GM23338 (cell line): ENCODE results near the gene TMPRSS5. TPM values are rescaled to one million over a fixed set of nuclear protein-coding genes. Genes with fewer than 3 reads are reported as not detected.

ENCODE experiments used
- ATAC-seq: fragments of 200-7000 bp; cut with Tn5 transposase; 3 replicates; pipeline ENCODE4 v1.9.1; 2020
- DNase-seq: peaks from one replicate; pipeline ENCODE4 v3.0.0-alpha.2; 2015; ENCODE audit warnings: low spot score
- H2AFZ ChIP-seq: fragments of 200-600 bp; sonication (generic); 2 replicates; pipeline ENCODE4 v1.8.0; 2016; ENCODE audit warnings: antibody characterized with exemption, mild to moderate bottlenecking, moderate library complexity
- H3F3A ChIP-seq: fragments of 200-600 bp; sonication (generic); replicated peaks from 2 replicates; pipeline ENCODE4 v1.8.0; 2017; ENCODE audit warnings: antibody characterized with exemption, mixed run types, low read depth
- H3K27ac ChIP-seq: fragments of 200-600 bp; sonication (generic); 2 replicates; pipeline ENCODE4 v1.6.1; 2016; ENCODE audit warnings: low read depth
- H3K27me3 ChIP-seq: fragments of 200-600 bp; sonication (generic); 2 replicates; pipeline ENCODE4 v1.8.0; 2016; ENCODE audit warnings: mild to moderate bottlenecking, mixed run types, moderate library complexity; ENCODE audit not compliant: insufficient read depth
- H3K36me3 ChIP-seq: fragments of 200-600 bp; sonication (generic); 2 replicates; pipeline ENCODE4 v1.8.0; 2016; ENCODE audit warnings: mild to moderate bottlenecking; ENCODE audit not compliant: insufficient read depth
- H3K4me1 ChIP-seq: fragments of 200-600 bp; sonication (generic); 2 replicates; pipeline ENCODE4 v1.8.0; 2016; ENCODE audit warnings: mild to moderate bottlenecking, moderate library complexity; ENCODE audit not compliant: insufficient read depth
- H3K4me2 ChIP-seq: fragments of 200-600 bp; sonication (generic); 2 replicates; pipeline ENCODE4 v1.7.1; 2017; ENCODE audit warnings: mixed run types
- H3K4me3 ChIP-seq: fragments of 200-600 bp; sonication (generic); 2 replicates; pipeline ENCODE4 v1.6.1; 2016; ENCODE audit warnings: mixed run types
- H3K79me2 ChIP-seq: fragments of 200-600 bp; sonication (generic); replicated peaks from 2 replicates; pipeline ENCODE4 v1.8.0; 2017; ENCODE audit warnings: mild to moderate bottlenecking; ENCODE audit not compliant: insufficient read depth
- H3K9me2 ChIP-seq: fragments of 200-600 bp; sonication (generic); 2 replicates; pipeline ENCODE4 v1.8.0; 2017; ENCODE audit not compliant: insufficient read depth
- H4K20me1 ChIP-seq: fragments of 200-600 bp; sonication (generic); replicated peaks from 2 replicates; pipeline ENCODE4 v1.8.0; 2017; ENCODE audit warnings: mild to moderate bottlenecking; ENCODE audit not compliant: insufficient read depth
- H3K27ac Mint-ChIP-seq: 2 replicates; pipeline ENCODE4 v1.8.0; 2020; ENCODE audit warnings: inconsistent platforms, mild to moderate bottlenecking, moderate library complexity, mixed read lengths
- H3K27me3 Mint-ChIP-seq: 3 replicates; pipeline ENCODE4 v1.8.0; 2022; ENCODE audit warnings: low read depth, mild to moderate bottlenecking, moderate library complexity, mixed read lengths, inconsistent platforms; ENCODE audit not compliant: insufficient read depth, poor library complexity
- H3K36me3 Mint-ChIP-seq: 3 replicates; pipeline ENCODE4 v1.8.0; 2021; ENCODE audit warnings: low read depth, mild to moderate bottlenecking, inconsistent platforms, moderate library complexity, mixed read lengths
- H3K4me1 Mint-ChIP-seq: 3 replicates; pipeline ENCODE4 v1.8.0; 2020; ENCODE audit warnings: mild to moderate bottlenecking, inconsistent platforms, mixed read lengths
- H3K4me3 Mint-ChIP-seq: 3 replicates; pipeline ENCODE4 v1.8.0; 2021; ENCODE audit warnings: moderate library complexity, mild to moderate bottlenecking, inconsistent platforms, mixed read lengths
- H3K9me3 Mint-ChIP-seq: 3 replicates; pipeline ENCODE4 v1.8.0; 2020; ENCODE audit warnings: moderate library complexity, mild to moderate bottlenecking, inconsistent platforms, mixed read lengths
- ETS1 ChIP-seq: IDR thresholded peaks from 2 replicates; pipeline ENCODE4 v1.6.1; 2016; ENCODE audit warnings: antibody characterized with exemption
- EZH2phosphoT487 ChIP-seq: fragments of 200-600 bp; sonication (generic); IDR thresholded peaks from one replicate; pipeline ENCODE4 v1.8.1; 2018; ENCODE audit warnings: antibody characterized with exemption; ENCODE audit not compliant: unreplicated experiment
- JUNB ChIP-seq: IDR thresholded peaks from one replicate; pipeline ENCODE4 v1.6.1; 2016; ENCODE audit warnings: antibody characterized with exemption; ENCODE audit not compliant: unreplicated experiment
- REST ChIP-seq: IDR thresholded peaks from one replicate; pipeline ENCODE4 v1.6.1; 2018; ENCODE audit warnings: antibody characterized with exemption; ENCODE audit not compliant: unreplicated experiment
- ZNF331 ChIP-seq: fragments of 250-450 bp; sonication (Bioruptor Pico); IDR thresholded peaks from 2 replicates; pipeline ENCODE4 v1.5.0; 2020; ENCODE audit warnings: low read depth, mild to moderate bottlenecking, moderate library complexity
- ZNF462 ChIP-seq: fragments of 250-450 bp; sonication (Bioruptor Pico); IDR thresholded peaks from 2 replicates; pipeline ENCODE4 v1.5.0; 2020; ENCODE audit warnings: mild to moderate bottlenecking, moderate library complexity
- polyA plus RNA-seq: library from polyadenylated mRNA; unstranded; fragments of >200 nt; fragmentation: Nextera tagmentation; extraction: Ambion mirVana; gene quantifications from 2 replicates; pipeline ENCODE4 v1.2.1, GENCODE V29; 2016
- total RNA-seq: library from RNA; depleted of rRNA; stranded (reverse); fragments of >200 nt; shearing (Covaris generic); gene quantifications from 2 replicates; pipeline ENCODE4 v1.2.3, GENCODE V29; 2014

The TMPRSS5 gene
- total and polyA plus RNA-seq, 2 experiments from 2014 or later, result not detected

GRCh38 chr11:113685654-113686359, 20.3 kb downstream of the TMPRSS5 start (continued):
- TF ChIP-seq REST (no peak), EZH2phosphoT487 (no peak), ETS1 (no peak), JUNB (no peak), ZNF331 (CRISPR knock-in tag) (no peak)

GRCh38 chr11:113684496-113684895, 21.6 kb downstream of the TMPRSS5 start:
- no peak overlapping the region for H3K27ac Mint-ChIP-seq
- Histone ChIP-seq H3K4me2 (no peak overlapping the region), H3K79me2 (no peaks in the 10 kb centered on the region), H3F3A (no peaks in the 10 kb centered on the region), H3K4me1 (no peaks in the 10 kb centered on the region), H3K4me3 (no peak overlapping the region), H4K20me1 (no peaks in the 10 kb centered on the region), H3K27ac (no peak overlapping the region), H2AFZ (no peak overlapping the region), H3K36me3 (no peaks in the 10 kb centered on the region), H3K9me2 (no peaks in the 10 kb centered on the region; the same call in 1 of the 2 replicates), H3K27me3 (no peaks in the 10 kb centered on the region)
- no peaks in the 10 kb centered on the region for H3K9me3 Mint-ChIP-seq
- TF ChIP-seq REST (no peak), ZNF462 (CRISPR knock-in tag) (no peak)
- ATAC-seq (no peak), DNase-seq (no peak)
- peaks cover 3% of the 10 kb centered on the region for H3K4me1 Mint-ChIP-seq
- no peaks in the 10 kb centered on the region for H3K36me3 Mint-ChIP-seq
- peaks cover 4% of the 10 kb centered on the region for H3K27me3 Mint-ChIP-seq
- H3K4me3 Mint-ChIP-seq, result no peak overlapping the region
